ENCODE data around the gene PDE1A. TPM values are rescaled to one million over a fixed set of nuclear protein-coding genes. Genes with fewer than 3 reads are reported as not detected.

PDE1A gene
- total RNA-seq, 2 donors from 2014 or later = 11.0 to 11.2 TPM

DNA sequence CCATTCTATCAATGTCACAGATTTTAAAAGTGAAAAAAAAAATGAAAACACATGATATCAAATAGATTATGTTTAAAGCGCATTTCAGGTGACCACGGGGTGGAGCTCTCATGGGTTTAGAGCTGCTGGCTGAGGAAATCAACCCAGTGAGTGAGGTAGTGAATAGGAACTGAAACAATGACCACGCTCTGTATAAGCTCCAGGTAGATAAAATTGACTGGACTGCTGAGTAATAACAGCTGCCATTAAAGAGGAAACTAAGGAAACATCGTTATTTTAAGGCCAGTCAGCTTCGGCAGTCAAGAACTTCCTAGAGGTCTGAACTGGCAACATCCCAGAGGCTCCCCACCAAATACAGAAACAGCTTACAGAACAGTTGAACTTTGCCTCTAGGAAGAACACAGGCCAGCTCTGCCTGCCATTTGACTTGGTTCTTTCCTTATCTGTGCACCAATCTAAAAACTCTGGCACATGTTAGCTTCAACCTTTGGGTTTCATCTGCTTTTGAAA lies 185.9 kb downstream of the PDE1A start:
- peak in 1 of 2 donors; percentile 57 for ATAC-seq
- intact Hi-C loops (cut with DNase I) = loop anchor here in 1 of 2 donors (5.0 kb wide), 1 partner anchor 411 kb away; no protein-coding TSS in a partner anchor
- peak; percentile 27 for DNase-seq

DNA sequence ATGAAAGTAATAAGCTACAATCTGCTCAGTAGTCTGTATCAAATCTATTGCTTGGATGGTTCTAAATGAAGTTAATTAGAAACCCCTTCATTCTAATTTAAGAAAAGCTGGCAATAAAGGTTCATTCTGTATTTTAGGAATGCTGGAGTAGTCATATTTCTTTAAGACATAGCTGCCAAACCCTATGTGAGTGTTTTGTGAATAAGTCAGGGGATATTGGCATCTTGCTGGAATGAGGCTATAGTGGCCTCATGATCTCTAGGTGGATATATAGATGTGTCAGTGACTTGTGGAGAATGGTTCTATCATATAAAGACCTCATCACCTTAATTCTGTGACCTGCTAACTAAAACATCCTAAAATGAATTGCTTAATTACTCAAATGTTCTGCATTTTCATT lies 196.3 kb downstream of the PDE1A start:
- ATAC-seq (no peak), DNase-seq (no peak)
- intact Hi-C loops (cut with DNase I) = no loop called here

DNA sequence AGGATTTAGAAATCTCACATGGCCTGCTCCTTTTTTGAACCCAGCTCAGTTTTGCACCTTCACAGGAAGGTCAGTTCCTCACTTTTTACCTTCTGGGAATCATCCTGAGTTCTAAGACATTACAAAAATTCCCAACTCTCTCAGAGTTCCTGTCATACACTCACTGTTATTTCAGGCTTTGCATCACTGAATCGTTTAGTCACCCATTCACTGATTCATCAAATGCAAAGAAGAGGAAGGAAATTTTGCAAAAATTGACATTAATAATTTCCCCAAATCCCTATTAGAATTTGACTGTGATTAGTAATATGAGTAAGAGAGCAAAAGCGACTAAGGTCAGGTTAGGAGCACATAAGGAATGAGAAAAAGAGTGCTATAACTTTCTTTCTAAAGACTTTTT lies 197.5 kb downstream of the PDE1A start:
- DNase-seq = no peak
- no peak for ATAC-seq
- intact Hi-C loops (cut with DNase I) = no loop called here

DNA sequence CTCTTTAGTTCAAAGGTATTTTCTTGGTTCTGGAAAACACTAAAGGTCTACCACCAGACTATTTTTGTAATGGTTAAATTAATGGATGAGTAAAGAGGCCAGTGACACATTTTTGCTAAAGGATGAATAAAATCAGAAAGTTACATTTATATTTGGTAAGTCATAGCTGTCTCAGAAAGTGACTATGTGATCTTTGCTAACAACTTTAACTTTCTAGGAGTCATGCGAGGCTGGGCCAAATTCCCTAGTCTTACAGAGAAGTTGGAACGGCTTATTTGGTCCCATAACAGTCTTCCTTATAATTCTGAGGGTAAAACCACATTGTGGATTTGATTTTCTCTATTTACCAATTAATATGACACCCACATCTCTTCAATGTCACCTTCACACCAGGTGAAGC lies 198.1 kb downstream of the PDE1A start:
- intact Hi-C loops (cut with DNase I) = no loop called here
- ATAC-seq (no peak), DNase-seq (no peak)

DNA sequence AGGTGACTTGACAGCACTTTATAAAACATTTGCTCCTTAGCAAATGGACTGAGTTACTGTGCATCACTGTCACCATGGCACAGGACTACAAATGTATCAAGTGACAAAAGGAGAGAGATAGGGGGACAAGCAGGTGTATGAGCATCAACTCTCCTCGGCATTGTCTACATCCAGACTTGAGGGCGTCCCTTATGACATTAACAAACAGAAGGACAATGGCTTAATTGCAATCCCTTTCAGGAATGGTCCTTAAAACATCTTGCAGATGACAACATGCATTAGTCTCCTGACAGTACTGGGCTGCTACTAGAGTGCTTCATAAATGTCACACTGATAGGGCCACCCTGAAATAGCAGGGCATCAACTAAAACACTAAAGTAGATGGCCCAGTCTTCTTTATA lies 198.8 kb downstream of the PDE1A start:
- intact Hi-C loops (cut with DNase I) = no loop called here

DNA sequence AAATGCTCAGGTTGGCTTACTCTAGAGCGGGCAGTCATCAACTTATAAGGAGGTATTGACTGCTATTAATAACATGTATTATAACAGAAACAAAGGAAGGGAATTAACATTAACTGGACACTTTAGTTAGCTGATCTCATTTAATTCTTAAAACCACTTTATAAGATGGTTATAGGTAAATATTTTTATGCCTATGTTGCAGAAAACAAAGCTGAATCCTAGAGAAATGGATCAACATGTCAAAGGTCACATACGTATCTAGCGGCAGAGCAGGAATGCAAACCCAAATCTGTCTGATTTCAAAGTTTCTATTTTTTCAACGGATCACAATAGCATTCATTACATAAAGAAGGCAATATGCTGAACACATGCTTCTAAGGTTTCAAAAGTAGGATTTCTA lies 200.0 kb downstream of the PDE1A start:
- intact Hi-C loops (cut with DNase I) = no loop called here
- ATAC-seq (no peak), DNase-seq (no peak)

More for the DNA sequence above, 198.8 kb downstream of the PDE1A start:
- ATAC-seq (peak; percentile 27 to 38), DNase-seq (no peak)

DNA sequence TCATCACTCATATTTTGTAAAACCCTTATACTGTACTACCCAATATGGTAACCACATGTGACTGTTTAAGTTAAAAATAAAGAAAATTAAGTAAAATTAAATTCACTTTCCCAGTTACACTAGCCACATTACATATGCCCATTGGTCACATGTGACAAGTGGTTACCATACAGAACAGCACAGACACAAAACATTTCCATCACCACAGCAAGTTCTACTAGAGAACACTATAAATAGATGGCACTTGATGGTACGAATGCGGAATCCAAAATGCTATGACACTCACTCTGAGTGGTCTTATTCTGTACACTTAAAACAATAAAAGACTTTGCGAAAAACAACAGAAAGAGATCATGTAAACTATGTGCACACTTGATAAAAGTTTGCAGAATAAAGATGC lies 202.2 kb downstream of the PDE1A start:
- ATAC-seq = no peak
- no peak for DNase-seq
- intact Hi-C loops (cut with DNase I) = no loop called here

DNA sequence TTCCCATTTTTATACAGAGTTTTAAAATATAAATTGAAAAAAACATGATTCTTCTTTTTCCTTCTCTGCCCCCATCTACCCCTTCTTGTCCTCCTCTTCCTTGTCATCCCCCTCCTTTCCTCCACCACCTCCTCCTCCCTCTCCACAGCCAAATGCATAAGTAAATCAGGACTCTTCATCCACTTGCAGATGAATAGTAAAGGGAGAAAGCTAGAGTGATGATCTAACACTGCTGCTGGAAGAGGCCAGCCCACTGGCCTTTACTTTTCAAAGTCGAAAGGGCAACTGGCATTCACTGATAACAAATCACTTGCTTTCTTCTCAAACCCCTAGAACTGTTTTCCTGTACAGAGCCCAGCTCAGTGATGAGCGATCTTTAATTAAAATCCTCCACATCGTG lies 205.8 kb downstream of the PDE1A start:
- DNase-seq (no peak), ATAC-seq (no peak)
- intact Hi-C loops (cut with DNase I) = no loop called here

DNA sequence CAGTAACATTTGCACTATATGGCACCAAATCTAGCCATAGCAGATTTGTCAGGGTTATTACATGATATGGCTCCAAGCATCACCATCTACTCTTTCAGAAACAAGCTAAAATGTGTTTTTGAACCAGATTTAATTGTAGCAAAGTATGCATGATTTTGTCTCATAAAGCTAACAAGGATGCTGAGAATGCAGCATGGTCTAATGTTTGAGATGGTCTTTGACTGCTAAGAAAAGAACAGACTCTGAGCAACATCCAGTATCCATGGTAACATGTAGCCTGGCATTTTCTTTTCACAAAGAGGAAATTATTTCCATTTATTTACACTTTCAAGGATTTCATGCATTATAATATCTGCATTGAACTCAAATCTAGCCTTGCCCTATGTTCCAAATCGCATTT lies 206.5 kb downstream of the PDE1A start:
- no peak for ATAC-seq
- intact Hi-C loops (cut with DNase I) = no loop called here
- no peak for DNase-seq

DNA sequence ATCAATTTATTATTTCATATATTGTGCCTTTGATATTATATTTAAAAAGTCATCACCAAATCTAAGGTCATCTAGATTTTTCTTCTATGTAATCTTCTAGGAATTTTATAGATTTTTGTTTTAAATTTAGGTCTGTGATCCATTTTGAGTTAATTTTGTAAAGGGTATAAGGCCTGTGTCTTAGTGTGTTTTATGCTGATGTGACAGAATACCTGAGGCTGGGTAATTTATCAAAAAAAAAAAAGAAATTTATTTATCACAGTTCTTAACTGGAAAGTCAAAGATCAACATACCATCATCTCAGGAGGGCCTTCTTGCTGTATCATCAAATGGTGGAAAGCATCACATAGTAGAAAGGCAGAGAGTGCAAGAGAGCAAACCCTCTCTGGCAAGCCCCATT lies 216.2 kb downstream of the PDE1A start:
- no peak for ATAC-seq
- intact Hi-C loops (cut with DNase I) = no loop called here

DNA sequence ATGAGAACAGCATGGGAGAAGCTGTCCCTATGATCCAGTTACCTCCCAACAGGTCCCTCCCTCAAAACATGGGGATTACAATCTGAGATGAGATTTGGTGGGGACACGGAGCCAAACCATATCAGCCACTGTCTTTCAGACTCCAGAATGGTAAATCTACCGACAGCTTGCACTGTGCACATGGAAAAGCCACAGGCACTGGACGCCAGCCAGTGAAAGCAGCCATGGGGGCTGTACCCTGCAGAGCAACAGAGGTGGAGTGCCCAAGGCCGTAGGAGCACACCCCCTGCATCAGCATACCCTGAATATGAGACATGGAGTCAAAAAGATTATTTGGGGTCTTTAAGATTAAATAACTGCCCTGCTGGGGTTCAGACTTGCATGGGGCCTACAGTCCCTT lies 218.4 kb downstream of the PDE1A start:
- intact Hi-C loops (cut with DNase I) = no loop called here
- DNase-seq = no peak
- no peak for ATAC-seq

More for the DNA sequence above, 216.2 kb downstream of the PDE1A start:
- no peak for DNase-seq

DNA sequence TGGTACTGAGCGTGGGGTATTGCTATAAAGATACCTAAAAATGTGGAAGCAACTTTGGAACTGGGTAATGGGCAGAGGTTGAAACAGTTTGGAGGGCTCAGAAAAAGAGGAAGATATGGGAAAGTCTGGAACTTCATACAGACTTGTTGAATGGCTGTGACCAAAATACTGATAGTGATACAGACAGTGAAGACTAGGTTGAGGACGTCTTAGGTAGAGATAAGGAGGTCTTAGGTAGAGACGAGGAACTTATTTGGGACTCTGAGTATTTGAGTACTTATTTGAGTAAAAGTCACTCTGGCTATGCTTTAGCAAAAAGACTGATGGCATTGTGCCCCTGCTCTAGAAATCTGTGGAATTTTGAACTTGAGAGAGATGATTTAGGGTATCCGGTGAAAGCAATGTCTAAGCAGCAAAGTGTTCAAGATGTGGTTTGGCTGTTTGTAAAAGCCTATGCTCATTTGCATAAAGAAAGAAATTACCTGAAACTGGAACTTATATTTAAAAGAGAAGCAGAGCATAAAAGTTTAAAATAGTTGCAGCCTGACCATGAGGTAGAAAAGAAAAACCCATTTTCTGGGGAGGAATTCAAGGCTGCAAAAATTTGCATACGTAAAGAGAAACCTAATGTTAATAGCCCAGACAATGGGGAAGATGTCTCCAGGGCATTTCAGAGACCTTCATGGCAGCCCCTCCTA lies 219.6 kb downstream of the PDE1A start:
- no peak for ATAC-seq
- no peak for DNase-seq
- intact Hi-C loops (cut with DNase I) = no loop called here

DNA sequence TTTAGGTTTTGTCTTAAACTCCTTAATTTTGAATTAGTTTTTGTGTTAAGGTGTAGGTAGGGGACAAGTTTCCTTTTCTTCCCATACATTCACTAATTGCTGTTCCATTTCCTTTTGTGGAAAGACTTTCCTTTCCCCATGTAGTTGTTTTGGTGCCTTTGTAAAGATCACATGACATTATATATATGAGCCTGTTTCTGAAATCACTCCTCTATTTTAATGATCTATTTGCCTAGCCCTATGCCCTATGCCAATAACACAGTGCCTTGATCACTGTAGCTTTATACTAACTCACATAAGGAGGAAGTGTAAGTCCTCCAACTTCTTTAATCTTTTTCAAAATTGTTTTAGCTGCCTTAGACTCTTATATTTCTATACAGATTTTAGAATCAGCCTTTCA lies 229.3 kb downstream of the PDE1A start:
- intact Hi-C loops (cut with DNase I) = no loop called here
- ATAC-seq = no peak

DNA sequence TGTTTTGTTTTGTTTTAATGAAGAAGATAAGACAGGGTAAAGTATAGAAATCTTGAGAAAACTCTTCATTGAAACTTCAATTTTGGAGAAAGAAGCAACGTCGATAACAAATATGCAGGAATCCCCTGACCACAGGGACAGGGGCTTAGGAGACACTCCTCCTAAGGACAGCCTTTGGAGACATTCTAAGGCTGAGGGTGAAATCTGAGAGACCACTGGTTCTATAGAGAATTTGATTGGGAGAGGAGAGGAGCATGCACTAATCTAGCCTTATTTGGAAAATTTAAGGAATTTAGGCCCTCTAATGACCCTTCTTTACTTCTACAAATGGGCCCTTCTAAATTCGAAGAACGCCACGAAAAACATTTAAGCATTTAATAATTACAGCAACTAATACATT lies 233.5 kb downstream of the PDE1A start:
- DNase-seq (no peak), ATAC-seq (no peak)
- intact Hi-C loops (cut with DNase I) = no loop called here

More for the DNA sequence above, 229.3 kb downstream of the PDE1A start:
- DNase-seq = no peak

DNA sequence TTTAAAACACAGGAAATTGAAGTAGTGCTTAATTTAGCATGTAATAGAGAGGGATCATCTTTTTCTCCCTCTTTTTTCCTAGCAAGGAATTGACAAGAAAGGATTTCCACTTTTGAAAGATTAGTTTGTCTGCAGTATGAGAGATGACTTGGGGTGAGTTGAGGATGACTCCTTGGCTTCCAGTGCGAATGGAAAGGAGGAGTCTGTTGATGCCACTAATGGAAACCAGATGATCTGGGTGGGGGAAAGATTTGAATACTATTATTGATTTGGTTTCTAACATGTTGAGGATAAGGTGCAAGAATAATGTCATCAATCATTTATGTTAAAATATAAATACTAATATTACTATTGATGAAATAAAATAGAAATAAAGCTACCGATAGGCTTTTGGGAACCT lies 235.8 kb downstream of the PDE1A start:
- ATAC-seq (no peak), DNase-seq (no peak)
- intact Hi-C loops (cut with DNase I) = no loop called here

DNA sequence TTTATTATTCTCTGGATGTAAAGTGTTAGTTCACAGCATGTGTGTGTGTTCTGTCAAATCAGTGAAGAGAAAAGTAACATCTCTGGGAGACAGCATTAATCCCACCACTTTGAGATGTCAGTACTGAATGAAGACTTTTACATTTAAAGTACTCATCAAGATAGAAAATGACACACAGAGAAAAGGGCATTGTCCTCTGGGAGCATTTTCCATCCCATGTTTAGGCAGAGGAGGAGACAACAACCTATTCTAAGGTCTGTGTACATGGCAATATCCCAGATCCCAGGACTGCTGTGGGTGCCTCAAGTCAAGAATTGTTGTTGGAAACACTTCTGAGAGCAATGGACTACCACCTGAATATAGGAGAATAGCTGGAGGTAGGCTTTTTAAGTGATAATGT lies 239.7 kb downstream of the PDE1A start:
- intact Hi-C loops (cut with DNase I) = loop anchor here (2.0 to 5.0 kb wide), 2 partner anchors 464 to 465 kb away; no protein-coding TSS in a partner anchor

DNA sequence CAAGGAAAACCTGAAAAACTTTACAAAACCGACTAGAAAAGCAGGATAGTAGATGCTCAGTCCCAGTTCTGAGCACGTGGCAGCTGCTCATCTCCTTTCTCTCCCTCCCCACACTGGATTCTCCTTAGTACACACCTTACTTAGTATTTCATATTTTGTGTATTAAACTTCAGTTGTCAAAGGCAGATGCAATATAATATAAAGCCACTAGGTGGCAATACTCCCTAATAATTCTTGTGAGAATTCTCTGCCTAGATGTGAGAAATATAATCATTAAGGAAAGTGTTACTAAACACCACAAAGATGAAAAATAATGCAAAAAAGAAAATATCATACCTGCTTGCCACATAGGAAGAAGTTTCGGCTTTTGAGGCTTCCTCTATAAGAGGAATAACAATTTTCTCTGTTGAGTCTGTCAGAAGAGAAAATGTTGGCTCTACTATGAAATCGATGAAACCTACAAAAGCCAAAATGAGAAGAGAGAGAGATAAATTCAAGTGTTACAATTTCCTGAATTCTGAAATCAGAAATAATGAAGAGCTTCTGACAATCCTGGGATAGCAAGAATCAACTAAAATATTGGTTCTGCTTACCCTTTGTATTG lies 240.6 kb downstream of the PDE1A start:
- intact Hi-C loops (cut with DNase I) = loop anchor here (2.0 to 5.0 kb wide), 2 partner anchors 465 to 466 kb away; no protein-coding TSS in a partner anchor
- no peak for DNase-seq
- ATAC-seq = no peak

More for the DNA sequence above, 239.7 kb downstream of the PDE1A start:
- no peak for ATAC-seq
- DNase-seq = no peak

DNA sequence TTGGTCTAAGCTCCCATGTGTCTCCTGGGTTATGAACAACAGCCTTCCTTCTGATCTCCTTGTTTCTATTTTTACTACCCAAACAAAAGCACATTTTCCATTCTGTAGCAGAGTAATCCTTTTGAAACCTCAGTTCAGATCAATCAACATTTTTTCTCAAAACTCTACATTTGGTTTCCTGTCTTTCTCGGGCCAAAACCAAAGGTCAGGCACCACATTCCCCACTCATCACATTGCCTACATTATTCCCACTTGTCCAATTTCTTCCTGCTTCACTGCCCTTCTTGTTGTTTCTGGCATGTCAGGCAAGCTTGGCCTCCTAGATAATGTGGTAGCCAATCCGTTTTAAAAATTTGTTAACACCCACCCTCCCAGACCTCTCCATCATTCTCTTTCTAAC lies 244.4 kb downstream of the PDE1A start:
- ATAC-seq (no peak), DNase-seq (no peak)
- intact Hi-C loops (cut with DNase I) = no loop called here

DNA sequence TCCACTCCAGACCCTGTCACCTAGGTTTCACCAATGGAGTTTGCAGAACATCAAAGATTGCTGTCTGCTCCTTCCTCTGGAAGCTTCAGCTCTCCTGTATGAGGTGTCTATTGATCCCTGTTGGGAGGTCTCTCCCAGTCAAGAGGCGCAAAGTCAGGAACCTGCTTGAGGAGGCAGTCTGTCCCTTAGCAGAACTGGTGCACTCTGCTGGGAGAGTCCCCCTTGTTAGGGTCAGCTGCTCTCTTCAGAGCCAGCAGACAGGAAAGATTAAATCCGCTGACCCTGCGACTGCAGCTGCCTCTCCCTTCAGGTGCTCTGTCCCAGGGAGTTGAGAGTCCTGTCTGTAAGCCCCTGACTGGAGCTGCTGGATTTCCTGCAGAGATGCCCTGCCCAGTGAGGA lies 245.5 kb downstream of the PDE1A start:
- DNase-seq (no peak), ATAC-seq (no peak)
- intact Hi-C loops (cut with DNase I) = no loop called here

DNA sequence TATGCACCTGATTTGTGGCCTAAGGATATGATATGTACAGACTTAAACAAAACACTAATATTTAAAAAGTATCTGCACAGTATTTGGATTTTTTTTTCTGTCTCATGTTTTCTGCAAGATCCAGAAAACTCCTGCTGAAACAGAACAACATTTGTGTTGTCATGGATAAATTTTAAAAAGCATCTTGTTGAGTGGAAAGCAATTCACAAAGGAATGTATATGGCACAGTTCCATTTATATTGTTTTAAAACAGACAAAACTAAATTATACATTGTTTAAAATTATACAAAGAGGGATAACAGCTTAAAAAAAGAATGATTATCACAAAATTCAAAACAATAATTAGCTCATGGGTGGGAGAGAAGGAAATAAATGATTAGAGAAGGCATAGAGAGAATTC lies 247.7 kb downstream of the PDE1A start:
- ATAC-seq (no peak), DNase-seq (no peak)
- intact Hi-C loops (cut with DNase I) = no loop called here
